ENCODE measurements around the gene PSMB7.

Gene PSMB7

DNA sequence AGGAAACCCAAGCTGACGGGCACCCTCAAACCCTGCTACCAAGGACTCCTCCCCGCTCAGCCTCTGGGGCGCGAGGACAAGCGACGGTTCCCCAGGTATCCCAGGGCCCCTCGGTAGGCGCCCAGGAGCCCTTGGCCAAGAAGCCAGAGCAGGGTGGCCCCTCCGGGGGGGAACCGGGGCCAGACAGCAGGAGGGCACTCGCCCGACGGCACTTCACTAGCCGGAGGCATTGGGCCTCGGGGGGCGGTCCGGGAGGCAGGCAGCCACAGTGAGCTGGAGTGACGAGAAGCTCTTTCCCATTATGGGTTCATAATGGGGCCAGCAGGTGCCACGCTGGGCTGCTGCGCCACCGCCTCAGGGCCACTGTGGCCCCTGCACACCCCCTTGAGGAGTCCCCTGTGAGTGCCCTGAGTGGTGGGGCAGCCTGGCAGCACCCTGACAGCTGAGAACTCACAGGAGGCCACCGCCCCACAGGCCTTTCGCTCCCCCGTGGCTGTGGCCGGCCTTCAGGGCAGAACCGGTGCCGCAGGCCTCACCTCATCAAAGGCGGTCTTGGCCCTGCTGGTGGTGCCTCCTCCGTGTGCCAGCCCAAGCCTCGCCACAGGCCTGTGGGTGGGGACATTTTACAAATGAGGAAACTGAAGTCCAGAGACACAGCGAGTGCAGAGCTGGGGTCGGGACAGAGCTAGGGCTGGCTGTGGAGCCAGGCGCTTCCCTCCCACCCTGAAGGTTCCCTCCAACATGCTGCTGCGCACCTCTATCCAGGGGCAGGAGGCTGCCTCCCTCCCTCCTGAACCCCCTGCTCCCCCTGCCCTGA, 68.7 kb downstream of the PSMB7 start:
- ChIA-PET CTCF (interaction anchor here (1.1 to 3.9 kb wide), 5 partner anchors 9 to 220 kb away, joined by 3 to 20 read pairs (median 5); no protein-coding TSS in a partner anchor), POLR2A (no interaction called here)
- H3K4me3 ChIP-seq (ENCODE audit: low read depth, low read length): no peak overlapping the region
- TF ChIP-seq, protein P1, sequence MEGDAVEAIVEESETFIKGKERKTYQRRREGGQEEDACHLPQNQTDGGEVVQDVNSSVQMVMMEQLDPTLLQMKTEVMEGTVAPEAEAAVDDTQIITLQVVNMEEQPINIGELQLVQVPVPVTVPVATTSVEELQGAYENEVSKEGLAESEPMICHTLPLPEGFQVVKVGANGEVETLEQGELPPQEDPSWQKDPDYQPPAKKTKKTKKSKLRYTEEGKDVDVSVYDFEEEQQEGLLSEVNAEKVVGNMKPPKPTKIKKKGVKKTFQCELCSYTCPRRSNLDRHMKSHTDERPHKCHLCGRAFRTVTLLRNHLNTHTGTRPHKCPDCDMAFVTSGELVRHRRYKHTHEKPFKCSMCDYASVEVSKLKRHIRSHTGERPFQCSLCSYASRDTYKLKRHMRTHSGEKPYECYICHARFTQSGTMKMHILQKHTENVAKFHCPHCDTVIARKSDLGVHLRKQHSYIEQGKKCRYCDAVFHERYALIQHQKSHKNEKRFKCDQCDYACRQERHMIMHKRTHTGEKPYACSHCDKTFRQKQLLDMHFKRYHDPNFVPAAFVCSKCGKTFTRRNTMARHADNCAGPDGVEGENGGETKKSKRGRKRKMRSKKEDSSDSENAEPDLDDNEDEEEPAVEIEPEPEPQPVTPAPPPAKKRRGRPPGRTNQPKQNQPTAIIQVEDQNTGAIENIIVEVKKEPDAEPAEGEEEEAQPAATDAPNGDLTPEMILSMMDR (IDR thresholded peaks at IDR 0.05; ENCODE audit: insufficient read depth, low read length, missing control alignments): no peak
- DNase-seq (ENCODE audit: low read depth, low spot score): no peak

DNA sequence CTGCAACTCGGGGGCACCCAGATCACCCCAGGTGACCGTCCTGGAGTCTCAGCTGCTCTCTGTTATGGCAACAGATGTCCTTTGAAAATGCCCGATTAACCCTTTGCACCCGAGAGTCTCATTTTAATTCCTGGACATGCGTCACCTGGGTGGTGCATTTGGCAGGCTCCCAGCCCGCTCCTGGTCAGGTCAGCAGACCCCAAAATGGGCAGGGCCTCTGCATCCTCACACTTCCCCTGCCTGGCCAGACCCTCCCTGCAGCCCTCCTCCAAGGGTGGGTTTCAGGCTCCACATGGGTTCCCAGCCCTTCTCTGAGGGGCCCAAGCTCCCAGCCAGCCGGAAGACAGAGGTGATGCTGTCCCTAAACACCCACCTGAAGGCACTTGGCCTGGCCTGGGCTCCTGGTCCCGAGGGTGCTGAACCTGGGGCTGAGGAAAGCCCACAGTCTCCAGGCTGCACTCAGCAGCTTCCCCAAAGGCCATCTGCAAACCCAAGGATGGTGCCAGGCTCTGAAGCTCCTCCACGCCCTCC, 69.4 kb downstream of the PSMB7 start:
- H3K4me3 ChIP-seq (ENCODE audit: low read depth, low read length): no peak overlapping the region
- TF ChIP-seq, protein P1 (IDR thresholded peaks at IDR 0.05; ENCODE audit: insufficient read depth, low read length, missing control alignments): no peak
- no peak for DNase-seq (ENCODE audit: low read depth, low spot score)
- POLR2A ChIA-PET: no interaction called here
- CTCF ChIA-PET: interaction anchor here (1.1 to 1.7 kb wide), 3 partner anchors 10 to 214 kb away, joined by 3 to 6 read pairs (median 3); no protein-coding TSS in a partner anchor

DNA sequence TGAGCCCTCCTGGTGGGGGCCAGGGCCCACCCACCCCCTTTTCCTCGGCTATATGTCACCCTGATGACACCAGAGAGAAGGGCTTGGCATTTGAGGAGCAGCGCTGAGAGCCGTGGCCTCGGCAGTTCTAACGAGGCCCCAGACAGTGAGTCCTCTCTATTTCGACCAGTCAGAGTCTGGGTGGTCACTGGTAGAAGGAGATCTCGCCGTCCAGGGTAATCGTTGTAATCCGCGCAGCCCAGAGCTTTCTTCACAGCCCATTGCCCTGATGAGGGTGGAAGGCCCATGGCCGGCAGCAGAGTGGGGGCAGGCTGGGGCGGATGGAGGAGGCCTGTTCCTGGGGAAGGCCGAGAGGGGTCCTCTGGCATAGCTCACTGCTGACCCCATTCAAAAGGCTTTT, 70.2 kb downstream of the PSMB7 start:
- CTCF ChIA-PET: interaction anchor here (1.3 to 1.9 kb wide), 3 partner anchors 49 to 218 kb away, joined by 3 to 10 read pairs (median 6); no protein-coding TSS in a partner anchor
- POLR2A ChIA-PET: no interaction called here
- DNase-seq (ENCODE audit: low read depth, low spot score): no peak

DNA sequence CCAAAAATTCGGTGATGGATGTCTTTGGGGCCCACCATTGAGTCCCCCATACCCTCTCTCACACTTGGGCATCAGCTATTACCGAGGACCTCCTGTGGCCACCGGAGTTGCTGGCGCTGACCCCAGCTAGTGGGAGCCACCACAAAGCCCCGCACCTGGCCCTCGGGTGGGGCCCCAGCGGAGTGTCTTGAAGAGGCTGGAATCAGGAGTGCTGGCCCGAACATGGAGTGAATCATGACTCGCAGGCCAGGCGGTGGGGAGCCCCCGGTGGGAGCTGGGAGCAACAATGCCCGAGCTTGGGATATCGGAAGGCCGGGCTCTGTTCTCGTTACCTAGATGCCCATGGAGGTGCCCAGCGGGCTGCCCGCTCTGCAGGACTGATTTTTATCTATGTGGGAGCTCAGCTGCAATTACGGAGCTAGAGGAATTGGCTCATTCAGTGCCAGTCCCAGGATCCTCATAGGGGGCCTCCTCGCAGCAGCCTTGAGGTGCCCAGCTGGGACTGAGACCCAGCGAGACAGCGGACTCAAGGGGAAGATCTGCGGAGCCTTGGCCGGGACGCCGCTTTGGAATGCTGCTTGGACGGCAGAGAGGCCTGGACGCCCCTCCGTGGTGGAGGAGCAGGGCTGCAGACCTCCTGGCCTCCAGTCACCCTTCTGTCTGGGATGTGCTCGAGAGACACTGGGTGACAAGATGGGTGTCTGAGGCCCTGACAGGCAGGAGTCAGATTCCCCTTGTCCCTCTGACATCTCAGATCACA, 70.8 kb downstream of the PSMB7 start:
- H3K4me3 ChIP-seq (ENCODE audit: low read depth, low read length): no peak overlapping the region
- POLR2A ChIA-PET: no interaction called here

More for the DNA sequence above, 70.2 kb downstream of the PSMB7 start:
- TF ChIP-seq, protein P1 (IDR thresholded peaks at IDR 0.05; ENCODE audit: insufficient read depth, low read length, missing control alignments): no peak
- H3K4me3 ChIP-seq (ENCODE audit: low read depth, low read length): no peak overlapping the region

DNA sequence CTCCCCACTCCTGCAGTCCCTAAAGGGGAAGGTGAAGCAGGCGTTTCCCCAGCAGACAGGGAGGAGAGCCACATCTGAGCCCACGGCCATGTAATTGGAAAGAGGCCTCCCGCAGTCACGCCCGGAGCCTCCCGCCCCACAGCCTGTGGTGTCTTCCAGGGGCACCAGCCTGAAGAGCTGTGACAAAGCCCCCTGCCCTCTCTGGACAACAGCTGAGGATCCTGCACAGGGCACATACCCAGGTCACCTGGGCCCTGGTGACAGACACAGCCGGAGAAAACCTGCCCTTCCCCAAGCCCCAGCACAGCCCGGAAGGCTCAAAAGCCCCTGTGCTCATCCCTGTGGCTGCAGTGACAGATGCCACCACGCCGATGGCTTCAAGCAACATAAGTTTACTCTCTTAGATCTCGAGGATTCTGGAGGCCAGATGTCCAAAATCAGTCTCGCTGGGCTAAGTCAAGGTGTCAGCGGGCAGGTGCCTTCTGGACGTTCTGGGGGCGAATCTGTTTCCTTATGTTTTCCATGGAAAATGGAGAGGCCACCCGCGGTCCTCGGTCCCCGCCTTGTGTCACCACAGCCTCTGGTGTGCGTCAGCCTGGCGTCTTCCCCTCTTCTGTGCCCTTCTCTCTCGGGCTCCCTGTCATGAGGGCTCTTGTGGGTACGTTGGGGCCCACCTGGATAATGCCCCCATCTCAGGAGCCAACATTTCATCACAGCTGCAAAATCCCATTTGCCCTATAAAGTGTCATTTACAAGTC, 71.5 kb downstream of the PSMB7 start:
- TF ChIP-seq, protein P1 (IDR thresholded peaks at IDR 0.05; ENCODE audit: insufficient read depth, low read length, missing control alignments): no peak
- H3K4me3 ChIP-seq (ENCODE audit: low read depth, low read length): peak overlapping the region; percentile 8; the same call in 1 of the 2 replicates
- CTCF ChIA-PET: interaction anchor here (1.1 to 1.9 kb wide), 4 partner anchors 51 to 219 kb away, joined by 3 to 10 read pairs (median 5); no protein-coding TSS in a partner anchor
- DNase-seq (ENCODE audit: low read depth, low spot score): no peak
- POLR2A ChIA-PET: interaction anchor here (1.5 kb wide), 1 partner anchor 37 kb away, joined by 3 read pairs; no protein-coding TSS in a partner anchor

More for the DNA sequence above, 70.8 kb downstream of the PSMB7 start:
- DNase-seq (ENCODE audit: low read depth, low spot score): no peak
- TF ChIP-seq, protein P1 (IDR thresholded peaks at IDR 0.05; ENCODE audit: insufficient read depth, low read length, missing control alignments): no peak
- CTCF ChIA-PET: interaction anchor here (1.1 to 1.9 kb wide), 3 partner anchors 50 to 218 kb away, joined by 3 to 10 read pairs (median 5); no protein-coding TSS in a partner anchor
